ENCODE results near the gene WEE2. TPM values are rescaled to one million over a fixed set of nuclear protein-coding genes. Genes with fewer than 3 reads are reported as not detected.

Gene WEE2
- total and polyA plus RNA-seq, 9 of the 15 experiments (the other 6 are each of a cell fraction or from before 2014, with no cell fraction given) = not detected

- ChIA-PET POLR2A (interaction anchor here (0.9 to 1.0 kb wide), 2 partner anchors 10 to 19 kb away, joined by 3 to 4 read pairs; no protein-coding TSS in a partner anchor), CTCF (ENCODE audit: low intra/inter-chr PET ratio) (no interaction called here)
- DNase-seq (ENCODE audit: extremely low read depth in 1 of 4, low spot score in 3 of 4) (no peak), FAIRE-seq (no peak), ATAC-seq (no peak)
- WGBS (ENCODE audit: insufficient coverage, low coverage, missing lambda C conversion rate) = 6% methylated on average over 4 of the region's 4 CpGs
- Histone ChIP-seq H2AFZ (ENCODE audit: low read depth, low read length) (no peak overlapping the region), H3K4me1 (replicated peaks in 1 of 2; ENCODE audit: control insufficient read depth in 2 of 2, insufficient read depth in 2 of 2, low read length in 2 of 2) (peaks cover 0 to 10% of the 10 kb centered on the region in 2 experiments; a peak in 2 of 5 replicates), H3K27me3 (ENCODE audit: control insufficient read depth in 2 of 2, insufficient read depth in 2 of 2, low read length in 2 of 2) (peaks cover 40 to 63% of the 10 kb centered on the region in 2 experiments), H3K9me1 (ENCODE audit: control insufficient read depth, insufficient read depth, low read length) (no peaks in the 10 kb centered on the region), H3K79me2 (ENCODE audit: control insufficient read depth, insufficient read depth, low read length) (no peaks in the 10 kb centered on the region), H3K9me3 (replicated peaks; ENCODE audit: control insufficient read depth, insufficient read depth, low read depth, low read length) (no peaks in the 10 kb centered on the region), H4K20me1 (replicated peaks; ENCODE audit: control insufficient read depth, insufficient read depth, low read length) (no peaks in the 10 kb centered on the region; the same call in 1 of the 2 replicates), H3K36me3 (ENCODE audit: control insufficient read depth, insufficient read depth, low read length) (no peaks in the 10 kb centered on the region), H3K9ac (ENCODE audit: insufficient read depth in 1 of 2, low read depth in 2 of 2, low read length in 2 of 2) (no peak overlapping the region), H3K4me2 (ENCODE audit: insufficient read depth, low read length) (no peak overlapping the region), H3K27ac (ENCODE audit: extremely low read depth, low read depth, low read length) (no peak overlapping the region), H3K4me3 (no peak overlapping the region)
- BruUV-seq (replicated peaks) = no TSS peak
- intact Hi-C loops (cut with micrococcal nuclease) = no loop called here
- in situ Hi-C loops (cut with MboI) = no loop called here
- TF ChIP-seq CSDE1 (IDR thresholded peaks at IDR 0.05) (no peak), EP300 (IDR thresholded peaks at IDR 0.05; ENCODE audit: low read length) (no peak), NR2C1 (IDR thresholded peaks at IDR 0.05) (no peak), NR2C1 (tag; IDR thresholded peaks at IDR 0.05) (no peak), STAT5B (CRISPR knock-in tag; IDR thresholded peaks at IDR 0.05) (no peak), ZNF280B (CRISPR knock-in tag; IDR thresholded peaks at IDR 0.05) (no peak), BRD4 (IDR thresholded peaks at IDR 0.05) (no peak), ZNF316 (IDR thresholded peaks at IDR 0.05) (no peak), RERE (CRISPR knock-in tag; IDR thresholded peaks at IDR 0.05; ENCODE audit: borderline replicate concordance) (no peak), RAD51 (IDR thresholded peaks at IDR 0.05; ENCODE audit: borderline replicate concordance, low read depth) (no peak), ZNF57 (CRISPR knock-in tag; IDR thresholded peaks at IDR 0.05) (no peak), SP2 (IDR thresholded peaks at IDR 0.05; ENCODE audit: extremely low read depth, low read depth, low read length, poor library complexity, severe bottlenecking) (no peak), ZBTB33 (CRISPR knock-in tag; IDR thresholded peaks at IDR 0.05) (no peak), MEF2D (tag; conservative IDR thresholded peaks at IDR 0.05; ENCODE audit: low read depth) (no peak), LEF1 (IDR thresholded peaks at IDR 0.05) (no peak), SPI1 (IDR thresholded peaks at IDR 0.05; ENCODE audit: borderline replicate concordance, low read depth, low read length) (no peak), SREBF1 (IDR thresholded peaks at IDR 0.05; ENCODE audit: borderline replicate concordance, low read depth, low read length) (no peak)
These were observed 5.3 kb upstream of the WEE2 start for GRCh38 chr7:141702892-141703291.

Data from K562 (cell line).